HepG2 (cell line): Measurements from ENCODE around the gene CHRNA3. TPM values are rescaled to one million over a fixed set of nuclear protein-coding genes. Genes with fewer than 3 reads are reported as not detected.

Experiments used
- ATAC-seq: fragments of 200-7000 bp; cut with Tn5 transposase; 3 replicates; pipeline ENCODE4 v1.9.1; 2020; ENCODE audit warnings: mild to moderate bottlenecking, moderate library complexity
- BruUV-seq: library from RNA; stranded (reverse); fragments of 400-500 nt; replicated peaks from 2 replicates; lab custom pipeline; 2021; lab: Mats Ljungman, UMichigan
- CTCF ChIA-PET: fragments of 300-600 bp; formaldehyde crosslinking; extraction: SDS; loops from one replicate; lab custom pipeline; 2021; ENCODE audit warnings: low total read pairs, inconsistent platforms, low intra/inter-chr PET ratio; lab: Yijun Ruan, JAX
- POLR2A ChIA-PET: fragments of 350-600 bp; sonication (Branson Sonifier 250); formaldehyde crosslinking; loops from one replicate; lab custom pipeline; 2020; ENCODE audit warnings: antibody characterized with exemption, inconsistent platforms; lab: Yijun Ruan, JAX
- DNase-seq: peaks from one replicate; pipeline ENCODE4 v3.0.0-alpha.2; 2015; ENCODE audit warnings: low spot score
- FAIRE-seq: peaks from 3 replicates; lab custom pipeline; 2011; peaks lifted over from hg19 to GRCh38; lab: Jason Lieb, UNC
- H2AFZ ChIP-seq: one replicate; pipeline ENCODE4 v1.6.1; 2011; ENCODE audit warnings: low read length, inconsistent platforms
- H3K27ac ChIP-seq: fragments of 300-600 bp; 3 replicates; pipeline ENCODE4 v1.8.0; 2011; ENCODE audit warnings: mixed run types, mild to moderate bottlenecking, mixed read lengths, low read length, inconsistent platforms; ENCODE audit not compliant: insufficient read depth; ENCODE audit errors: extremely low read length
- H3K27me3 ChIP-seq, 2 experiments: fragments of 200-600 bp in 1 of 2; 2 replicates in 1 of 2; 3 replicates in 1 of 2; pipeline versions ENCODE4 v1.6.0 to v1.8.0; 2011; ENCODE audit warnings: low read length in 2 of 2, mild to moderate bottlenecking in 2 of 2, moderate library complexity in 2 of 2, inconsistent platforms in 1 of 2; ENCODE audit not compliant: insufficient read depth in 2 of 2, control insufficient read depth in 1 of 2
- H3K36me3 ChIP-seq, 2 experiments: fragments of 200-600 bp in 1 of 2; replicated peaks in 1 of 2; 2 replicates in 1 of 2; 3 replicates in 1 of 2; pipeline versions ENCODE4 v1.5.1 to v1.8.0; 2011; ENCODE audit warnings: low read length in 2 of 2, inconsistent platforms in 1 of 2; ENCODE audit not compliant: insufficient read depth in 2 of 2, control insufficient read depth in 1 of 2
- H3K4me1 ChIP-seq: 2 replicates; pipeline ENCODE4 v1.5.1; 2012; ENCODE audit warnings: low read length, inconsistent platforms; ENCODE audit not compliant: insufficient read depth
- H3K4me2 ChIP-seq: 2 replicates; pipeline ENCODE4 v1.6.0; 2011; ENCODE audit warnings: low read depth, low read length, inconsistent platforms
- H3K4me3 ChIP-seq, 3 experiments: fragments of 200-600 bp in 1 of 3; sonication (generic), shearing (Covaris generic) in 1 of 3; replicated peaks in 1 of 3; 2 replicates each; pipeline ENCODE4 v1.5.1; 2011 to 2016; ENCODE audit warnings: low read length in 3 of 3, inconsistent platforms in 2 of 3, low read depth in 2 of 3, mild to moderate bottlenecking in 2 of 3, control low read depth in 1 of 3, mixed read lengths in 1 of 3; ENCODE audit not compliant: insufficient read depth in 1 of 3
- H3K79me2 ChIP-seq: one replicate; pipeline ENCODE4 v1.6.1; 2011; ENCODE audit warnings: low read length, inconsistent platforms; ENCODE audit not compliant: insufficient read depth
- H3K9ac ChIP-seq: 2 replicates; pipeline ENCODE4 v1.6.0; 2011; ENCODE audit warnings: mild to moderate bottlenecking, low read depth, low read length, inconsistent platforms; ENCODE audit not compliant: insufficient read depth
- H3K9me3 ChIP-seq: 2 replicates; pipeline ENCODE4 v1.5.1; 2012; ENCODE audit warnings: mild to moderate bottlenecking, low read length
- H4K20me1 ChIP-seq: 2 replicates; pipeline ENCODE4 v1.6.0; 2011; ENCODE audit warnings: inconsistent platforms, mild to moderate bottlenecking, low read length, moderate library complexity; ENCODE audit not compliant: insufficient read depth
- HNF4G ChIP-seq, 2 experiments: sonication (generic) in 1 of 2; formaldehyde crosslinking in 1 of 2; IDR thresholded peaks; 2 replicates each; pipeline versions ENCODE4 v1.4.0 to v1.6.1; 2011 to 2020; ENCODE audit warnings: borderline replicate concordance in 2 of 2, low read depth in 2 of 2, mild to moderate bottlenecking in 2 of 2, low read length in 1 of 2, missing genetic modification reagents in 1 of 2, moderate library complexity in 1 of 2
- IRX3 ChIP-seq: sonication (generic); formaldehyde crosslinking; IDR thresholded peaks from 2 replicates; pipeline ENCODE4 v1.8.1; 2023; ENCODE audit warnings: mild to moderate bottlenecking, low read depth, missing genetic modification reagents, borderline replicate concordance
- KDM6A ChIP-seq: IDR thresholded peaks from 2 replicates; pipeline ENCODE4 v1.6.1; 2016; ENCODE audit warnings: low read depth
- LCORL ChIP-seq, 2 experiments: fragments of 450-650 bp in 1 of 2; sonication (generic) in 1 of 2; formaldehyde crosslinking in 1 of 2; IDR thresholded peaks; 2 replicates each; pipeline versions ENCODE4 v1.5.0 to v1.6.1; 2017 to 2020; ENCODE audit warnings: antibody characterized with exemption in 1 of 2, missing genetic modification reagents in 1 of 2
- PAF1 ChIP-seq: IDR thresholded peaks from 2 replicates; pipeline ENCODE4 v1.6.1; 2016; ENCODE audit warnings: missing genetic modification reagents, missing compliant biosample characterization
- TRIM24 ChIP-seq: sonication (generic); formaldehyde crosslinking; IDR thresholded peaks from 2 replicates; pipeline ENCODE4 v1.8.0; 2022; ENCODE audit warnings: mild to moderate bottlenecking, missing genetic modification reagents
- ZFP90 ChIP-seq: sonication (generic); formaldehyde crosslinking; IDR thresholded peaks from 2 replicates; pipeline ENCODE4 v1.8.0; 2022; ENCODE audit warnings: missing genetic modification reagents, mild to moderate bottlenecking, inconsistent platforms, borderline replicate concordance
- ZNF12 ChIP-seq: sonication (generic); formaldehyde crosslinking; IDR thresholded peaks from 2 replicates; pipeline ENCODE4 v1.5.0; 2020; ENCODE audit warnings: missing genetic modification reagents
- ZNF121 ChIP-seq: sonication (generic); formaldehyde crosslinking; IDR thresholded peaks from 2 replicates; pipeline ENCODE4 v1.5.0; 2020; ENCODE audit warnings: mild to moderate bottlenecking, missing genetic modification reagents
- ZNF44 ChIP-seq: sonication (generic); formaldehyde crosslinking; IDR thresholded peaks from 2 replicates; pipeline ENCODE4 v1.5.1; 2020; ENCODE audit warnings: mild to moderate bottlenecking, missing genetic modification reagents
- ZNF530 ChIP-seq: sonication (generic); formaldehyde crosslinking; IDR thresholded peaks from 2 replicates; pipeline ENCODE4 v1.5.0; 2020; ENCODE audit warnings: low read depth, mild to moderate bottlenecking, missing genetic modification reagents
- ZNF550 ChIP-seq: sonication (generic); formaldehyde crosslinking; IDR thresholded peaks from 2 replicates; pipeline ENCODE4 v1.4.0; 2020; ENCODE audit warnings: mild to moderate bottlenecking, missing genetic modification reagents, borderline replicate concordance
- ZNF564 ChIP-seq: sonication (generic); formaldehyde crosslinking; IDR thresholded peaks from 2 replicates; pipeline ENCODE4 v1.8.1; 2023; ENCODE audit warnings: mild to moderate bottlenecking, missing genetic modification reagents
- ZNF703 ChIP-seq: sonication (generic); formaldehyde crosslinking; IDR thresholded peaks from 2 replicates; pipeline ENCODE4 v1.5.1; 2020; ENCODE audit warnings: missing genetic modification reagents, mild to moderate bottlenecking, moderate library complexity, borderline replicate concordance
- ZNF780A ChIP-seq: sonication (generic); formaldehyde crosslinking; IDR thresholded peaks from 2 replicates; pipeline ENCODE4 v1.8.0; 2022; ENCODE audit warnings: mild to moderate bottlenecking, missing genetic modification reagents, moderate library complexity
- WGBS: methylation state at CpG from one replicate; pipeline ENCODE4 v1.1.6; 2017; ENCODE audit warnings: low lambda C conversion rate; 5-methylcytosine and 5-hydroxymethylcytosine counted together
- in situ Hi-C: cut with HindIII; loops from 2 replicates; pipeline ENCODE4 v1.10.0; 2017; ENCODE audit warnings: low pct_unique_long_range_greater_than_20kb; ENCODE audit not compliant: extremely low pct_ligation_motif_present
- intact Hi-C: fragments of 100-400 bp; cut with micrococcal nuclease; formaldehyde crosslinking; loops from one replicate; pipeline ENCODE4 v1.10.0; 2022; ENCODE audit not compliant: unreplicated experiment
- polyA plus RNA-seq, 8 experiments: library from polyadenylated mRNA; depleted of rRNA in 3 of 8; stranded (reverse) in 7 of 8; unstranded in 1 of 8; fragments of >200 nt; fragmentation: Illumina TruSeq in 4 of 8; extraction: Trizol in 4 of 8; gene quantifications; 2 replicates each; pipeline versions ENCODE4 v1.2.1 to v1.2.3, GENCODE V29; 2011 to 2016; ENCODE audit warnings: low read depth in 4 of 8, missing spikeins in 1 of 8, mixed read lengths in 1 of 8; ENCODE audit not compliant: insufficient read depth in 1 of 8
- total RNA-seq, 5 experiments: library from RNA; depleted of rRNA; stranded (reverse); fragments of >200 nt; fragmentation: Illumina TruSeq; extraction: Trizol; gene quantifications; 2 replicates each; pipeline ENCODE4 v1.2.3, GENCODE V29; 2016; ENCODE audit warnings: low read depth in 1 of 5
- TF ChIP-seq, protein P1 (sequence below): sonication (generic); formaldehyde crosslinking; IDR thresholded peaks from 2 replicates; pipeline ENCODE4 v1.8.0; 2023; ENCODE audit warnings: mild to moderate bottlenecking, missing genetic modification reagents

CHRNA3 gene
- total and polyA plus RNA-seq, 2 of the 13 experiments (the other 11 are each of a cell fraction or from before 2014, with no cell fraction given), result not detected

DNA sequence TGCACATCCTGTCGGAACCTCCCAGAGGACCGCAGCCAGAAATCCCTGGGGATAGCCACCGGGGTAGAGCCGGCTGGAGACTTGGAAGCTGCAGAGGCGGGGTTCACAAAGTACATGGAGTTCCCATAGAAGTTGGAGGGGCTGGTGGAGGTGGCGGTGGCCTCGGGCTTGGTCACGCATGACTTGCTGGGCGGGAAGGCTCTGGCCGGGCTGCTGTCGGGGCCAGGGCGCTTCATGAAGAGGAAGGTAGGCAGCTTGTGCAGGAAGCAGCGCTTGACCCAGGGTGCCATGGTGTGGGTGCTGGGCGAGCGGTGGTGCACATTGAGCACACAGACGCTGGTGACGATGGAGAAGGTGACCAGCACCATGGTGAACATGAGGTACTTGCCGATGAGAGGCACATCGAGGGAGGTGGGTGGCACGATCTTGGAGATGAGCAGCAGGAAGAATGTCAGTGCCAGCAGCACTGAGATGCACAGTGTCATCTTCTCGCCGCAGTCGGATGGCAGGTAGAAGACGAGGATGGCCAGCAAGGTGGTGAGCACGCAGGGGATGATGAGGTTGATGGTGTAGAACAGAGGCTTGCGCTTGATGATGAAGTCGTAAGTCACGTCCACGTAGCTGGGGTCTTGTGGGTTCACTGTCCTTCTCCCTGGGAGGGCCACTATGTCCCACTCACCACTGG, 8.4 kb upstream of the CHRNA3 start (continued):
- TF ChIP-seq, protein P1, sequence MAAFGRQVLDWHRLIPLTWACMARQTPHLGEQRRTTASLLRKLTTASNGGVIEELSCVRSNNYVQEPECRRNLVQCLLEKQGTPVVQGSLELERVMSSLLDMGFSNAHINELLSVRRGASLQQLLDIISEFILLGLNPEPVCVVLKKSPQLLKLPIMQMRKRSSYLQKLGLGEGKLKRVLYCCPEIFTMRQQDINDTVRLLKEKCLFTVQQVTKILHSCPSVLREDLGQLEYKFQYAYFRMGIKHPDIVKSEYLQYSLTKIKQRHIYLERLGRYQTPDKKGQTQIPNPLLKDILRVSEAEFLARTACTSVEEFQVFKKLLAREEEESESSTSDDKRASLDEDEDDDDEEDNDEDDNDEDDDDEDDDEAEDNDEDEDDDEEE (CRISPR knock-in tag), result no peak
- TF ChIP-seq IRX3 (CRISPR knock-in tag), result no peak

GRCh38 chr15:78628227-78628626, 7.4 kb upstream of the CHRNA3 start:
- BruUV-seq, result no TSS peak
- no peaks in the 10 kb centered on the region for H3K79me2 ChIP-seq
- TF ChIP-seq ZNF44 (CRISPR knock-in tag) (no peak), ZNF12 (CRISPR knock-in tag) (no peak), ZNF564 (CRISPR knock-in tag) (no peak)
- no peak overlapping the region for H3K9ac ChIP-seq
- ChIA-PET CTCF (no interaction called here), POLR2A (no interaction called here)
- H2AFZ ChIP-seq, result no peak overlapping the region
- ATAC-seq (no peak), DNase-seq (no peak), FAIRE-seq (no peak)
- H3K9me3 ChIP-seq, result no peaks in the 10 kb centered on the region
- H3K27me3 ChIP-seq, result peaks cover 10 to 62% of the 10 kb centered on the region in 2 experiments
- H3K4me2 ChIP-seq, result no peak overlapping the region
- in situ Hi-C loops (no loop called here), intact Hi-C loops (no loop called here)
- no peak overlapping the region for H3K27ac ChIP-seq
- no peaks in the 10 kb centered on the region for H4K20me1 ChIP-seq
- no peak overlapping the region for H3K4me3 ChIP-seq
- 16% methylated on average over 6 of the region's 6 CpGs for WGBS
- H3K4me1 ChIP-seq, result no peaks in the 10 kb centered on the region
- H3K36me3 ChIP-seq, result no peaks in the 10 kb centered on the region

GRCh38 chr15:78627348-78627747, 6.6 kb upstream of the CHRNA3 start:
- WGBS, result 35% methylated on average over 8 of the region's 8 CpGs
- TF ChIP-seq KDM6A (CRISPR knock-in tag) (no peak), ZNF780A (CRISPR knock-in tag) (no peak), ZNF550 (CRISPR knock-in tag) (no peak), ZNF703 (CRISPR knock-in tag) (no peak), ZNF530 (no peak), LCORL (IDR thresholded peaks at IDR 0.05) (no peak), LCORL (CRISPR knock-in tag; IDR thresholded peaks at IDR 0.05) (no peak), ZFP90 (CRISPR knock-in tag) (no peak), HNF4G (IDR thresholded peaks at IDR 0.05; ENCODE audit: borderline replicate concordance, low read depth, low read length) (no peak), HNF4G (CRISPR knock-in tag; IDR thresholded peaks at IDR 0.05; ENCODE audit: borderline replicate concordance, low read depth) (no peak), PAF1 (CRISPR knock-in tag) (no peak), TRIM24 (CRISPR knock-in tag) (no peak), ZNF121 (CRISPR knock-in tag) (no peak)
- TF ChIP-seq, all 625 proteins: peak for 0
- H3K36me3 ChIP-seq, result no peaks in the 10 kb centered on the region
- in situ Hi-C loops, result no loop called here
- H2AFZ ChIP-seq, result no peak overlapping the region
- FAIRE-seq (no peak), DNase-seq (no peak), ATAC-seq (no peak)
- POLR2A ChIA-PET, result no interaction called here
- no peaks in the 10 kb centered on the region for H3K4me1 ChIP-seq
- no peaks in the 10 kb centered on the region for H3K79me2 ChIP-seq
- intact Hi-C loops, result no loop called here
- no peak overlapping the region for H3K9ac ChIP-seq
- H3K27me3 ChIP-seq, result peaks cover 10 to 63% of the 10 kb centered on the region in 2 experiments
- BruUV-seq, result no TSS peak
- no peaks in the 10 kb centered on the region for H4K20me1 ChIP-seq
- no peak overlapping the region for H3K4me2 ChIP-seq
- H3K4me3 ChIP-seq, result no peak overlapping the region
- no peak overlapping the region for H3K27ac ChIP-seq
- H3K9me3 ChIP-seq, result no peaks in the 10 kb centered on the region
- CTCF ChIA-PET, result no interaction called here
